RWPE1 (cell line): ENCODE measurements around the gene RILP.
"Not testable (repeated sequence)": the region's sequence is repeated elsewhere in the genome, so short reads cannot be mapped to it uniquely, and the experiment has no call there.

Source experiments
- CTCF ChIA-PET: fragments of 350-600 bp; sonication (Branson Sonifier 250); formaldehyde crosslinking; extraction: SDS; loops from one replicate; lab custom pipeline; 2021; lab: Yijun Ruan, JAX
- POLR2A ChIA-PET: fragments of 400-600 bp; formaldehyde crosslinking; extraction: SDS; loops from one replicate; lab custom pipeline; 2020; ENCODE audit warnings: antibody characterized with exemption; ENCODE audit not compliant: low non-redundant PET; lab: Yijun Ruan, JAX
- DNase-seq: peaks from one replicate; pipeline ENCODE4 v3.0.0; 2012; ENCODE audit warnings: low spot score
- H3K27ac ChIP-seq: fragments of 450-650 bp; 2 replicates; pipeline ENCODE4 v1.5.1; 2017
- CTCF ChIP-seq: fragments of 450-650 bp; conservative IDR thresholded peaks from 2 replicates; pipeline ENCODE4 v1.5.1; 2017; ENCODE audit warnings: low read depth, mild to moderate bottlenecking

The RILP gene, protein sequence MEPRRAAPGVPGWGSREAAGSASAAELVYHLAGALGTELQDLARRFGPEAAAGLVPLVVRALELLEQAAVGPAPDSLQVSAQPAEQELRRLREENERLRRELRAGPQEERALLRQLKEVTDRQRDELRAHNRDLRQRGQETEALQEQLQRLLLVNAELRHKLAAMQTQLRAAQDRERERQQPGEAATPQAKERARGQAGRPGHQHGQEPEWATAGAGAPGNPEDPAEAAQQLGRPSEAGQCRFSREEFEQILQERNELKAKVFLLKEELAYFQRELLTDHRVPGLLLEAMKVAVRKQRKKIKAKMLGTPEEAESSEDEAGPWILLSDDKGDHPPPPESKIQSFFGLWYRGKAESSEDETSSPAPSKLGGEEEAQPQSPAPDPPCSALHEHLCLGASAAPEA

DNA sequence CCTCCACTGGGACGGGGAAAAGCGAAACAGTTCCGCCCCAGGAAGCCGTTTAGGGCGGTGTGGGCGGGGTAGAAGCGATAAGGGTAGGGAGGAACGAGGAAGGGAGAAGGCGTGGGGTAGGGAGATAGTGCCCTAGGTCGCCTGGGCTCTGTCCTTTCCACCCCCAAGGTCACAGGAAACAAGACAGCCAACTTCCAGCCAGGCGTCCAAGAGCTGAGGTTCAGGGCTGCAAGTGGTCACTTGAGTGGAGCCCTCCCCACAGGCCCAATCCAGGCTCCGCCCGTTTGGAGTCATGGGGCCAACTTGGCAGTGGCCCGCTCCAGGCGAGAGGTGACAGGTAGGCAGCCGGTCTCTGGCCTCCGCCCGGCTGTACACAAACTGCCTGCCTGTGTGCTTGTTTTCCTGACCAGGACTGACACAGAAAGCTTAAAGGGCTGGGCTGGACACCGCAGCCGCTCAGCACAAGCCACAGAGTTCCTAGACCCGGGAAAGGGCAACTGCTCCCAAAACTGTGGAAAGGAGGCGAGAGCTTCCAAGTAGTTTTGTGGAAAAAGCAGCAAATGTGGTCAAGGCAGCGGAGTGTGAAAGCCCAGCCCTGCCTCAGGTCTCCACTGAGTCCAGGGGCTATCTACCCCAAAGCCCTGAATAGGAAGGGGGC lies at the start of gene RILP:
Gene RILP (minus strand): TSS at position 23 of the 658 bp plus-strand sequence. CDS start 62 bp downstream, outside the sequence.
- peak within 1 kb of the TSS; percentile 100 for H3K27ac ChIP-seq
- ChIA-PET CTCF (interaction anchor here (0.6 to 3.2 kb wide), 4 partner anchors 19 to 75 kb away, joined by 5 to 18 read pairs (median 6); no protein-coding TSS in a partner anchor), POLR2A (interaction anchor here (0.5 kb wide), 1 partner anchor 11 kb away, joined by 3 read pairs; no protein-coding TSS in a partner anchor)
- no peak for TF ChIP-seq CTCF
- DNase-seq, result peak; percentile 64

- no peak overlapping the region for H3K27ac ChIP-seq
- POLR2A ChIA-PET, result no interaction called here
- CTCF ChIA-PET, result no interaction called here
- no peak for TF ChIP-seq CTCF
- DNase-seq, result no peak
These were observed 48.0 kb upstream of the RILP start for GRCh38 chr17:1697681-1698080.

GRCh38 chr17:1695365-1695764 lies 45.7 kb upstream of the RILP start:
- H3K27ac ChIP-seq, result no peak overlapping the region
- ChIA-PET CTCF (no interaction called here), POLR2A (no interaction called here)
- DNase-seq, result no peak
- no peak for TF ChIP-seq CTCF

DNA sequence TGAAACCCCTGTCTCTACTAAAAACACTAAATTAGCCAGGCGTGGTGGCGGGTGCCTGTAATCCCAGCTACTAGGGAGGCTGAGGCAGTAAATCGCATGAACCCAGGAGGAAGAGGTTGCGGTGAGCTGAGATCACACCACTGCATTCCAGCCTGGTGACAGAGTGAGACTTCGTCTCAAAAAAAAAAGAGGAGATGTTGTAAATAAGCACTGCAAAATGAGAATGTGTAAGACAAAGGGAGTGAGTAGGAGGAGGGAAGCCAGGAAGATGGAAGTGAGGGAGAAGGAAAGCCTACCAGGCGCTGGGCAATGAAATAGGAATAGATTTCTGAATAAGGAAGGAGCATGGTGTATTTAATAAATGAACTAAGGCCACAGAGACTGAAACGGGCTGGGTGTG lies 43.7 kb upstream of the RILP start:
- DNase-seq, result no peak
- ChIA-PET POLR2A (interaction anchor here (0.7 kb wide), 1 partner anchor 505 kb away, joined by 3 read pairs; no protein-coding TSS in a partner anchor), CTCF (no interaction called here)
- TF ChIP-seq CTCF, result no peak
- no peak overlapping the region for H3K27ac ChIP-seq

- CTCF ChIA-PET, result no interaction called here
- no peak for DNase-seq
- POLR2A ChIA-PET, result no interaction called here
- no peak for TF ChIP-seq CTCF
- H3K27ac ChIP-seq, result no peak overlapping the region
These were observed 41.0 kb upstream of the RILP start for GRCh38 chr17:1690544-1691221.

- CTCF ChIA-PET, DNase-seq: not testable (repeated sequence)
These were observed 38.7 kb upstream of the RILP start for GRCh38 chr17:1688405-1688804.

More at GRCh38 chr17:1688405-1688804, 38.7 kb upstream of the RILP start:
- H3K27ac ChIP-seq, POLR2A ChIA-PET: not testable (repeated sequence)
